ENCODE data around the gene P2RY8. TPM values are rescaled to one million over a fixed set of nuclear protein-coding genes. Genes with fewer than 3 reads are reported as not detected.
"Not testable (repeated sequence)": the region's sequence is repeated elsewhere in the genome, so short reads cannot be mapped to it uniquely, and the experiment has no call there.

The P2RY8 gene
- total RNA-seq, 1 donor from 2014 or later = not detected

DNA sequence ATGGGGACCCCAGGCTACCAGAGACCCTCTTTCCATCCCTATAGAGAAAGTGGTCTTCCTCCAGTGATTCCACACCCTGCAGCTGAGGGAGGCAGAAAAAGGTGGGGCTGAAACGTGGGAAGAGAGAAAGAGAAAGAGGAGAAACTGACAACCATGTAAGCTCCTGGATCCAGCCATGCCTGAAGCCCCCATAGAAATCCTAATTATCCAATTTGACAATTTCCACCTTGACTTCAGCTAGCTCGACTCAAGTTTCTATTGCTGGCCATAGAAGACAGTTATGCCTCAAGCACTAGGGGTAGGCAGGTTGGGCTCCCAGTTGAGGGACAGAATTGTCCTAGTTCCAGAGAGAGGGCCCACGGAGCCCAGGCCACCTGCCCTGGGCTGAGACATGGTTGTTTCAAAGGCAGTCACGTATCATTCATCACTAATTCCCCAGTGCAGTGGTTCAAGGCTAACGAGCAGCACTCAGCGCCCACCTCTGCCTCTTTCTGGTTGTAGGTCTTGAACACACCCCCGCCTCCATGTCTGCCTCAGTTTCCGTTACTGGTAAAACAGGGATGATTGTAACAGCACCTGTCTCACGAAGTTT is 44.5 kb downstream of the P2RY8 start:
- H3K4me3 Mint-ChIP-seq (ENCODE audit: unreplicated experiment) = no peak overlapping the region
- H3K36me3 Mint-ChIP-seq (ENCODE audit: low read depth, unreplicated experiment) = peaks cover 6% of the 10 kb centered on the region
- TF ChIP-seq, protein P1, sequence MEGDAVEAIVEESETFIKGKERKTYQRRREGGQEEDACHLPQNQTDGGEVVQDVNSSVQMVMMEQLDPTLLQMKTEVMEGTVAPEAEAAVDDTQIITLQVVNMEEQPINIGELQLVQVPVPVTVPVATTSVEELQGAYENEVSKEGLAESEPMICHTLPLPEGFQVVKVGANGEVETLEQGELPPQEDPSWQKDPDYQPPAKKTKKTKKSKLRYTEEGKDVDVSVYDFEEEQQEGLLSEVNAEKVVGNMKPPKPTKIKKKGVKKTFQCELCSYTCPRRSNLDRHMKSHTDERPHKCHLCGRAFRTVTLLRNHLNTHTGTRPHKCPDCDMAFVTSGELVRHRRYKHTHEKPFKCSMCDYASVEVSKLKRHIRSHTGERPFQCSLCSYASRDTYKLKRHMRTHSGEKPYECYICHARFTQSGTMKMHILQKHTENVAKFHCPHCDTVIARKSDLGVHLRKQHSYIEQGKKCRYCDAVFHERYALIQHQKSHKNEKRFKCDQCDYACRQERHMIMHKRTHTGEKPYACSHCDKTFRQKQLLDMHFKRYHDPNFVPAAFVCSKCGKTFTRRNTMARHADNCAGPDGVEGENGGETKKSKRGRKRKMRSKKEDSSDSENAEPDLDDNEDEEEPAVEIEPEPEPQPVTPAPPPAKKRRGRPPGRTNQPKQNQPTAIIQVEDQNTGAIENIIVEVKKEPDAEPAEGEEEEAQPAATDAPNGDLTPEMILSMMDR (IDR thresholded peaks at IDR 0.05; ENCODE audit: unreplicated experiment) = no peak
- H3K27ac Mint-ChIP-seq (ENCODE audit: unreplicated experiment) = no peak overlapping the region
- DNase-seq (ENCODE audit: low spot score) = no peak
- peaks cover 4% of the 10 kb centered on the region for H3K27me3 Mint-ChIP-seq (ENCODE audit: unreplicated experiment)
- peaks cover 33% of the 10 kb centered on the region for H3K9me3 Mint-ChIP-seq (ENCODE audit: unreplicated experiment)
- H3K4me1 Mint-ChIP-seq (ENCODE audit: unreplicated experiment) = no peaks in the 10 kb centered on the region

DNA sequence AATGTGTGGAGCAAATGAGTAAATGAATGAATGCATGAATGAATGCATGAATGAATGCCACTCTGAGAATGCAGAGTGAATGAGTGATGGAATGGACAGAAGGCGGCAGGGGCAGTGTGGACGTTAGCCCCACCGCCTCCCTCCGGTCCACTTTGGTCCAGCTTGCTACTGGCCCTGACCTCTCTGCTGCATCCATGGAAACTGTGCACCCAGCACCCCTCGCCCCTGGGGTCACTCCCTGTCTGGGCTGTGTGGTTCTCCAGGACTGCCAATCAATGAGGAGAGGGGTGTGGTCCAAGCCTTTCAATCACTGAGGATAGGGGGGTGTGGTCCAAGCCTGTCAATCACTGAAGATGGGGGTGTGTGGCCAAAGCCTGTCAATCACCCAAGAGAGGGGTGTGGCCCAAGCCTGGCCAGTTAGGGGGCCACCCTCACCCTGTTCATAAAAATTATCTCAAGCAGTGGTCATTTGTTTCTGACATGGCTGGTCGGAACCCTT is 45.1 kb downstream of the P2RY8 start:
- Mint-ChIP-seq H3K4me1 (ENCODE audit: unreplicated experiment) (peaks cover 4% of the 10 kb centered on the region), H3K27me3 (ENCODE audit: unreplicated experiment) (peaks cover 4% of the 10 kb centered on the region), H3K9me3 (ENCODE audit: unreplicated experiment) (peaks cover 38% of the 10 kb centered on the region), H3K36me3 (ENCODE audit: low read depth, unreplicated experiment) (peaks cover 10% of the 10 kb centered on the region), H3K27ac (ENCODE audit: unreplicated experiment) (no peak overlapping the region), H3K4me3 (ENCODE audit: unreplicated experiment) (no peak overlapping the region)
- no peak for DNase-seq (ENCODE audit: low spot score)
- TF ChIP-seq, protein P1 (IDR thresholded peaks at IDR 0.05; ENCODE audit: unreplicated experiment) = no peak

DNA sequence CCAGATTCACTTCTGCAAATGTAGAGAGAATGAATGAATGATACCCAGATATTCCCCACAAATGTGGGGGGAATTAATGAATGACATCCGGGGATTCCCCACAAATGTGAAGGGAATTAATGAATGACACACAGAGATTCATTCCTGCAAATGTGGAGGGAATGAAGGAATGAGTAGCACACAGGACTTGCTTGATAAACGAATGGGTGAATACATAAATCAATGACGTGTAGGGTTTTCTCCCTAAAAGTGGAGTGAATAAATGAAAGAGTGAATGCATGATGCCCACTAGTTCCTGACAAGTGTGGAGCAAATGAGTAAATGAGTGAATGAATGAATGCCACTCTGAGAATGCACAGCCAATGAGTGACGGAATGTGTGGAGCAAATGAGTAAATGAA is 45.7 kb downstream of the P2RY8 start:
- not testable (repeated sequence) for H3K36me3 Mint-ChIP-seq (ENCODE audit: low read depth, unreplicated experiment); H3K4me3 Mint-ChIP-seq (ENCODE audit: unreplicated experiment); H3K4me1 Mint-ChIP-seq (ENCODE audit: unreplicated experiment); DNase-seq (ENCODE audit: low spot score); H3K27me3 Mint-ChIP-seq (ENCODE audit: unreplicated experiment); H3K27ac Mint-ChIP-seq (ENCODE audit: unreplicated experiment)
- H3K9me3 Mint-ChIP-seq (ENCODE audit: unreplicated experiment) = peaks cover 39% of the 10 kb centered on the region

DNA sequence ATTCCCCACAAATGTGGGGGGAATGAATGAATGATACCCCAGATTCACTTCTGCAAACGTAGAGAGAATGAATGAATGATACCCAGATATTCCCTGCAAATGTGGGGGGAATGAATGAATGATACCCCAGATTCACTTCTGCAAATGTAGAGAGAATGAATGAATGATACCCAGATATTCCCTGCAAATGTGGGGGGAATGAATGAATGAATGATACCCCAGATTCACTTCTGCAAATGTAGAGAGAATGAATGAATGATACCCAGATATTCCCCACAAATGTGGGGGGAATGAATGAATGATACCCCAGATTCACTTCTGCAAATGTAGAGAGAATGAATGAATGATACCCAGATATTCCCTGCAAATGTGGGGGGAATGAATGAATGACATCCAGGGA is 46.3 kb downstream of the P2RY8 start:
- DNase-seq (ENCODE audit: low spot score); H3K4me3 Mint-ChIP-seq (ENCODE audit: unreplicated experiment); H3K27ac Mint-ChIP-seq (ENCODE audit: unreplicated experiment); H3K36me3 Mint-ChIP-seq (ENCODE audit: low read depth, unreplicated experiment); H3K27me3 Mint-ChIP-seq (ENCODE audit: unreplicated experiment); H3K4me1 Mint-ChIP-seq (ENCODE audit: unreplicated experiment): not testable (repeated sequence)
- H3K9me3 Mint-ChIP-seq (ENCODE audit: unreplicated experiment) = peaks cover 39% of the 10 kb centered on the region

DNA sequence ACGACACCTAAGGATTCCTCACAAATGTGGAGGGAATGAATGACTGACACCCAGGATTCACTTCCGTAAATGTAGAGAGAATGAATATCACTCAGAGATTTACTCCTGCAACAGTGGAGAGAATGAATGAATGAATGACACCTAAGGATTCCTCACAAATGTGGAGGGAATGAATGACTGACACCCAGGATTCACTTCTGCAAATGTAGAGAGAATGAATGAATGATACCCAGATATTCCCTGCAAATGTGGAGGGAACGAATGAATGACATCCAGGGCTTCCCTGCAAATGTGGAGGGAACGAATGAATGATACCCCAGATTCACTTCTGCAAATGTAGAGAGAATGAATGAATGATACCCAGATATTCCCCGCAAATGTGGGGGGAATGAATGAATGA is 47.6 kb downstream of the P2RY8 start:
- H3K9me3 Mint-ChIP-seq (ENCODE audit: unreplicated experiment) = peaks cover 34% of the 10 kb centered on the region
- H3K4me1 Mint-ChIP-seq (ENCODE audit: unreplicated experiment); DNase-seq (ENCODE audit: low spot score); H3K27me3 Mint-ChIP-seq (ENCODE audit: unreplicated experiment); H3K27ac Mint-ChIP-seq (ENCODE audit: unreplicated experiment); H3K36me3 Mint-ChIP-seq (ENCODE audit: low read depth, unreplicated experiment); H3K4me3 Mint-ChIP-seq (ENCODE audit: unreplicated experiment): not testable (repeated sequence)

DNA sequence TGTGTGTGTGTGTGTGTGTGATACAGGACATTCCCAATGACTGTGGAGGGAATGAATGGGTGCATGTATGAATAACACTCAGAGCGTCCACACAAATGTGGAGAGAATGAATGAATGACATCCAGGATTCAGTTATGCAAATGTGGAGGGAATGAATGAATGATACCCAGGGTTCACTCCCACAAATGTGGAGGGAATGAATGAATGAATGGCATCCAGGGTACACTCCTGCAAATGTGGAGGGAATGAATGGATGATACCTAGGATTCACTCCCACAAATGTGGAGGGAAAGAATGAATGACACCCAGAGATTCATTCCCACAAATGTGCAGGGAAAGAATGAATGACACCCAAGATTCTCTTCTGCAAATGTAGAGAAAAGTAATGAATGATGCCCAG is 48.2 kb downstream of the P2RY8 start:
- H3K9me3 Mint-ChIP-seq (ENCODE audit: unreplicated experiment) = peaks cover 34% of the 10 kb centered on the region
- peaks cover 10% of the 10 kb centered on the region for H3K36me3 Mint-ChIP-seq (ENCODE audit: low read depth, unreplicated experiment)
- TF ChIP-seq, protein P1 (IDR thresholded peaks at IDR 0.05; ENCODE audit: unreplicated experiment) = no peak
- H3K27ac Mint-ChIP-seq (ENCODE audit: unreplicated experiment) = no peak overlapping the region
- H3K4me1 Mint-ChIP-seq (ENCODE audit: unreplicated experiment) = peaks cover 4% of the 10 kb centered on the region
- peaks cover 8% of the 10 kb centered on the region for H3K27me3 Mint-ChIP-seq (ENCODE audit: unreplicated experiment)
- DNase-seq (ENCODE audit: low spot score) = no peak
- no peak overlapping the region for H3K4me3 Mint-ChIP-seq (ENCODE audit: unreplicated experiment)
